ENCODE data around the gene GET3.

GRCh38 chr19:12784394-12784870 lies 47.1 kb downstream of the GET3 start:
- TF ChIP-seq CTCF (IDR thresholded peaks at IDR 0.05) (no peak), TCF7L2 (IDR thresholded peaks at IDR 0.05; ENCODE audit: low read depth, low read length) (no peak), REST (IDR thresholded peaks at IDR 0.05; ENCODE audit: insufficient read depth in 1 of 2, low read depth in 2 of 2, low read length in 1 of 2) (no peak)

Measured in Panc1 (cell line).